Islet precursor cell (in vitro differentiated cells): ENCODE data around the gene ZFP36.
"Not testable (repeated sequence)": the region's sequence is repeated elsewhere in the genome, so short reads cannot be mapped to it uniquely, and the experiment has no call there.

Source experiments
- DNase-seq: peaks from one replicate; pipeline ENCODE4 v3.0.0-alpha.2; 2018

ZFP36 gene

DNA sequence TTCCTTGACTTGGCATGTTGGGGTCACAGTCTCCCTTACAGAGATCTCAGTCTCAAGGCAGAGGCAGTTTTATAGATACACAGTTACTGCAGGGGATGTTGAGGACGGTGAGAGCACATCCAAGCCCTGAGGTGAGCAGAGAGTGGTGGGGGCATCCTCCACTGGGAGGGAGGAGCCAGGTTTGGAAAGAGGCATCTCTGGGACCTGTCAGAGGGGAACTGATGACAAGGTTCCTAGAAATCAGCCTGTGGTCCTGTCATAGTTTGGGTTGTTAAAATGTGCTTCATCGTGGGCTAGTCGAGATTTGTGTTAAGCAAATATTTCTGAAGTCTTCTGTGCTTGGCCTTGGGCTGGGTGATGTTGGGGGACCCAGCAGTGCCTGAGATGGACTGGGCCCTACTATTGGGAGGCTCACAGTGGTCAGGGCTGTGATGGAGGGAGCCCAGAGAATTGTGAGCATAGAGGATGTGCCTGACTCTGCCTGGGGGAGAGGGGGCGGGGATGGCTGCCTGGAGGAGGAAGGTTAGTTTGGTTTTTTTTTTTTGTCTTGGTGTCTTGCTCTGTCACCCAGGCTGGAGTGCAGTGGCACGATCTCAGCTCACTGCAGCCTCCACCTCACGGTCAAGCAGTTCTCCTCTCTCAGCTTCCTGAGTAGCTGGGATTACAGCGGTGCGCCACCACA, 42.6 kb downstream of the ZFP36 start:
- DNase-seq: no peak

DNA sequence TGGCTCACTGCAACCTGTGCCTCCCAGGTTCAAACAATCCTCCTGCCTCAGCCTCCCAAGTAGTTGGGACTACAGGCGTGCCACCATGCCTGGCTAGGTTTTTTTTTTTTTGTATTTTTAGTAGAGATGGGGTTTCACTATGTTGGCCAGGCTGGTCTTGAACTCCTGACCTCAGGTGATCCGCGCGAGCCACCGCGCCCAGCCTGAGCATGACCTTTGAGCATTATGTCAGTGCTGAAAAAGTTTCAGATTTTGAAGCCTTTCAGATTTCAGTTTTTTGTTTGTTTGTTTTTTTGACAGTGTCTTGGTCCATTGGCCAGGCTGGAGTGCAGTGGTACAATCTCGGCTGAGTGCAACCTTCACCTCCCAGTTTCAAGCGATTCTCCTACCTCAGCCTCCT, 44.6 kb downstream of the ZFP36 start:
- not testable (repeated sequence) for DNase-seq
